Loucy (cell line): ENCODE results near the gene BNIP3.

Experiments
- CTCF ChIP-seq: fragments of 200-600 bp; sonication (generic); conservative IDR thresholded peaks from 2 replicates; pipeline ENCODE4 v1.5.1; 2014; ENCODE audit warnings: mild to moderate bottlenecking, antibody characterized with exemption, low read length
- EZH2phosphoT487 ChIP-seq: fragments of 200-600 bp; IDR thresholded peaks from 2 replicates; pipeline ENCODE4 v1.6.1; 2018; ENCODE audit warnings: antibody characterized with exemption, mild to moderate bottlenecking, moderate library complexity, borderline replicate concordance

GRCh38 chr10:131938681-131939080 is 43.0 kb downstream of the BNIP3 start:
- TF ChIP-seq CTCF (no peak), EZH2phosphoT487 (no peak)
